Activated T-cell treated with anti-CD3 and anti-CD28 coated beads, Interleukin-2, amount 50 U/mL, for 24 hours (primary cell): ENCODE results near the gene REXO4.

Source experiments
- DNase-seq: peaks from one replicate; pipeline ENCODE4 v3.0.0-alpha.2; 2020
- H3K27ac Mint-ChIP-seq: 2 replicates; pipeline ENCODE4 v1.8.0; 2020; ENCODE audit warnings: mild to moderate bottlenecking, mixed read lengths
- H3K27me3 Mint-ChIP-seq: 2 replicates; pipeline ENCODE4 v1.8.0; 2020; ENCODE audit warnings: mixed read lengths
- H3K36me3 Mint-ChIP-seq: 2 replicates; pipeline ENCODE4 v1.8.0; 2020; ENCODE audit warnings: low read depth, mixed read lengths
- H3K4me1 Mint-ChIP-seq: 2 replicates; pipeline ENCODE4 v1.8.0; 2020; ENCODE audit warnings: low read depth, mixed read lengths
- H3K4me3 Mint-ChIP-seq: 2 replicates; pipeline ENCODE4 v1.8.0; 2020; ENCODE audit warnings: mild to moderate bottlenecking, moderate library complexity, mixed read lengths
- H3K9me3 Mint-ChIP-seq: 2 replicates; pipeline ENCODE4 v1.8.0; 2020; ENCODE audit warnings: mixed read lengths

The REXO4 gene

DNA sequence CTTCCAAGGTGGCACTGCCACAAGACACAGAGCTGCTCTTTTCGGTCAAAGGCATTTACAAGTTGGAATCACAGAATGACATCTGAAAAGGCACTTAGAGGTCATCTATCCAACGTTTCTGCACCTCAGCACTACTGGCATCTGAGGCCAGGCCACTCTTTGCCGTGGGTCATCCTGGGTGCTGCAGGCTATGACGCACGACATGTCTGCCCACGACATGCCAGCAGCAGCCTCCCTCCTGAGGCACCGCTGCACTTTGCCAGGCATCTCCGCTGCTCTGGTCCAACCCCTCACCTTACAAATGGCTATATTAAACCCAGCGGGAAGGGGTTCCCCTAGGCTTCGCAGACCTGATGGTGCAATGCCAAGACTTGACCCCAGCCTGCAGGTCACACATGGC lies 50.0 kb downstream of the REXO4 start:
- peaks cover 68% of the 10 kb centered on the region for H3K4me1 Mint-ChIP-seq
- DNase-seq = no peak
- H3K4me3 Mint-ChIP-seq = no peak overlapping the region
- H3K27me3 Mint-ChIP-seq = no peaks in the 10 kb centered on the region
- no peaks in the 10 kb centered on the region for H3K9me3 Mint-ChIP-seq
- peaks cover 99% of the 10 kb centered on the region for H3K36me3 Mint-ChIP-seq
- H3K27ac Mint-ChIP-seq = peak overlapping the region; percentile 99

DNA sequence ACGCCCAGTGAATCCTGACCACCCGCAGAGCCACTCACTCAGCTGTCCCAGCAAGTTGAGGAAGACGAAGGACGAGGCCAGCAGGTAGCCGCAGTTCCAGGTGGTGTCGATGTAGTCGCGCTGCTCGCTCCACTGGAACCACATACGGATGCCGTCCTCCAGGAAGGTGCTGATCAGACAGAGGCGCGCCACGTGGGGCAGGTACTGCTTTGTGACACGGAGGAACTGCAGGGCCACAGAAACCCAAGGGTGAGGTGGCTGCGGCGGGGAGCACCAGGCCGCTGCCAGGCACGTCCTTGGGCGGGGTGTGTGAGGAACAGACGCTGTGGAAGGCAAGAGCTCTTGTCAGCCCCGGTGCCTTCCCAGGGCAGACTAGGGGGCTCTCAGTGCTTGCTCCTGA lies 50.6 kb downstream of the REXO4 start:
- no peak for DNase-seq
- Mint-ChIP-seq H3K4me3 (no peak overlapping the region), H3K36me3 (peaks cover 99% of the 10 kb centered on the region), H3K27ac (peak overlapping the region; percentile 99), H3K27me3 (no peaks in the 10 kb centered on the region), H3K9me3 (no peaks in the 10 kb centered on the region), H3K4me1 (peaks cover 63% of the 10 kb centered on the region)

DNA sequence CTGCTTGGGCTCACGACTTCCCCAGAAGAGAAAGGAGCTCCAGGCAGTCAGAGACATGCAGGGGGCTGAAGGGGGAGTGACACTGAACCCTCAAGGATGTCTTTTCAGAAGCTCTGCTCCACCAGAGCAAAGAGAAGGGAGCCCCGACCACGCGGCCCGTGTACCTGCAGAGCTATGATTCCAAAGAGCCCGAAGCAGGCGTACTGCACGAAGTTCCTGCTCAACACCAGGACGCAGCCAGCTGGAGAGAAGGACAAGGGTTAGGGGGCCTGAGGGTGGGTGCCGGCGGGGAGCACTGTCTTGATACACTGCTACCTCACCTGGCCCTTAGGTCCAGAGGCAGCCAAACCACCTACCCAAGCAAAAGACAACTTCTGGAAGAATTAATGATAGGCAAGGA lies 51.4 kb downstream of the REXO4 start:
- H3K4me3 Mint-ChIP-seq = no peak overlapping the region
- peak overlapping the region; percentile 67 for H3K27ac Mint-ChIP-seq
- H3K9me3 Mint-ChIP-seq = no peaks in the 10 kb centered on the region
- H3K4me1 Mint-ChIP-seq = peaks cover 63% of the 10 kb centered on the region
- H3K27me3 Mint-ChIP-seq = no peaks in the 10 kb centered on the region
- DNase-seq = no peak
- H3K36me3 Mint-ChIP-seq = peaks cover 99% of the 10 kb centered on the region

DNA sequence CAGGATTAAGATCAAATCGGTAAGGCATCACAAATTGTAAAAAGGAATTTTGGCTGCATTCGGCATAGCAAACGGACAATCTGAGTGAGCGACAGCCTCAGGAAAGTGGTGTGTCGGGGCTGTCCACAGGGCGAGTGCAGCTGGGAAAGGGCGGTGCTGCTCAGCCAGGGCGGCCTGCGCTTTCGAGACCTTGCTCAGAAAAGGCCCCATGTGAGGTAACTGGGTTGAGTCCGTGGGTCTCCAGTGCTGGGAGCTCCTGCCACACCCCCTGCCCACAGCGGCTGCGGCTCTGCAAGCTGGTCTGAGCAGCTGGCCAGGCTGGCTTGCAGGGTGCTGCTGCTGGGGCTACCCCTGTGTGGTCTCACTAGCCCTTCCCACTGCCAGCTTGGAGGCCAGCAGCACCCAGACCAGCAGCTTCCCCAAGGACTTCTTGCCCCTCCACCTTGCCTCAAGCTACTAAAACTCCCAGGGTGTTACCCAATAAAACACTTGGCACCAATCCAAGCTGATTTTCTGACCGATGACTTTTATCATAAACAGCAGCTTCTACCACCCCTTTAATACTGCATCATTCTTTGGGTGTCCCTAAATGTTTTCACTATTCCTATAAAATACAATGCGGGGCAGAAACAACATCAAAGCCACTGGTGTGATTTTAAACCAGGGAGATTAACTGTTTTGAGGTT lies 55.3 kb downstream of the REXO4 start:
- H3K4me1 Mint-ChIP-seq = peaks cover 59% of the 10 kb centered on the region
- peaks cover 98% of the 10 kb centered on the region for H3K36me3 Mint-ChIP-seq
- no peak overlapping the region for H3K4me3 Mint-ChIP-seq
- peak overlapping the region; percentile 93 for H3K27ac Mint-ChIP-seq
- H3K27me3 Mint-ChIP-seq = no peaks in the 10 kb centered on the region
- no peaks in the 10 kb centered on the region for H3K9me3 Mint-ChIP-seq
- no peak for DNase-seq

DNA sequence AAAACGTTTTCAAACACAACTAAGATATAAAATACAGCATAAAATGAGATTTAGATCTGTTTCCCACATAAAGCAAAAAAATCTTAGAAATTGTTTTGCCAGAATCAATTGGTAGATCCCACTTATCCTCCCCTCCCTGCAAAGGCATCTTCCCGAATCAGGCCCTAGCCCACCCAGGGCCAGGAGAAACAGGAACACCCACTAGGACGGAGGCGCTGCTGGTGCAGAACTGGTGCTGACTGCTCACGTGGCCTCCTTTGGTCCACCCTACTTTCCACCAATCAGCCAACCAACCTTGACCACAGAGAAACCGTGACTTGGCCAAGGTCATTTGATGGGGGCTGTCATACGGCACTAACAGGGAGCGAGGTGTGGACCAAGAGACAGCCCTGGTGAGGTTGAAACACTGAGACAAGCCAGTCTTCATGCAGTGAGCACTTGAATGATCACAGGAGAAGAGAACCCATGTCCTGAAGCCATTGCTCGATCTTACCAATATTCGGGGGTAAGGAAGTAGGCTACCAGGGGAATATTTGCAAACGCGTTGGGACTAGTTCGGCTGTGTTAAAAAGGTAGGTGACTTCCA lies 56.2 kb downstream of the REXO4 start:
- H3K36me3 Mint-ChIP-seq = peaks cover 96% of the 10 kb centered on the region
- H3K4me3 Mint-ChIP-seq = no peak overlapping the region
- H3K4me1 Mint-ChIP-seq = peaks cover 58% of the 10 kb centered on the region
- H3K9me3 Mint-ChIP-seq = no peaks in the 10 kb centered on the region
- no peaks in the 10 kb centered on the region for H3K27me3 Mint-ChIP-seq
- no peak for DNase-seq
- H3K27ac Mint-ChIP-seq = peak overlapping the region; percentile 93

DNA sequence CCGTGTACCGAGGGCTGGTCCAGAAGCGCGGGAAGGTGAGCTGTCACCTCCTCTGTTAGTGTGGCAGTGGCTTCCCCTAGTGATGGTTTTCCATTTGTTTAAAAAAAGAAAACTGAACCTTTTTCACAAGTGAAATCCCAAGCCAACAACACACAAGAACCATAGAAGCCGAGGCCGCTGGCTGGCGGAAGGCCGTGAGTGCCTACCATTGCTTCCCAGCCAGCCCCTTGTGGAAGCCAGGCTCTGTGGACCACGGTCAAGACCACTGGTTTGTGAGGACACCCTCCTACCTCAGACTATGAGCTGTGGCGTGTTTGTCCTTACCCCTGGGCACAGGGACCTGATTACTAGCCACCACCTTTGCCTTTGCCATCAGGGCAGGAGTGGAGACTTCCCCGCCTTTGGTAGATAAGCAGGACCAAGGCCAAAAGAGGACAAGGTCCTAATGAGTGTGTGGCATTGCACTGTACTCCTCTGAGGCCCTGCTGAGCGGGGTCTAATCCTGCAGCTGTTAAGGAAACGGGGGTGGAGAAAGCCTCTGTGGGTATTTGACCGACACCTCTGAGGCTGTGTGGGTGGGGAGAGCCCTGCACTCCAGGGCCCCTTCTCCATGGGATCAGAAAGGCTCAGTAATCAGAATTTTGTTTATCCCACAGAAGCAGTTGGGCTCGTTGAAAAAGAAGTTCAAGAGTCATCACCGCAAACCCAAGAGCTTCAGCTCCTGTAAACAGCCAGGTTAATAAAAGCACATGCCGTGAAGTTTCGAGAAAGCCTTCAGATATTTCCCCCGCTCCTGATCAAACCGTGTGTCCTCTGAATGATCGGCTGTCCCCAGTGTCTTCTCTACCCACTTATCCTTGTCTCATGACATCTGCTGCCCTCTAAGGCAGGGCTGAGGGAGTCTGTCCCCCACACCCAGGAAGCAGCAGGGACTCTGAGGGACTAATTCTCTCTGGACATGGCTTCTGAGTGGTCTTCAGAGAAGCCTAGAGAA lies 57.1 kb downstream of the REXO4 start:
- no peak for DNase-seq
- H3K27me3 Mint-ChIP-seq = no peaks in the 10 kb centered on the region
- peak overlapping the region; percentile 93 for H3K27ac Mint-ChIP-seq
- H3K4me3 Mint-ChIP-seq = no peak overlapping the region
- H3K9me3 Mint-ChIP-seq = no peaks in the 10 kb centered on the region
- H3K4me1 Mint-ChIP-seq = peaks cover 51% of the 10 kb centered on the region
- H3K36me3 Mint-ChIP-seq = peaks cover 90% of the 10 kb centered on the region

DNA sequence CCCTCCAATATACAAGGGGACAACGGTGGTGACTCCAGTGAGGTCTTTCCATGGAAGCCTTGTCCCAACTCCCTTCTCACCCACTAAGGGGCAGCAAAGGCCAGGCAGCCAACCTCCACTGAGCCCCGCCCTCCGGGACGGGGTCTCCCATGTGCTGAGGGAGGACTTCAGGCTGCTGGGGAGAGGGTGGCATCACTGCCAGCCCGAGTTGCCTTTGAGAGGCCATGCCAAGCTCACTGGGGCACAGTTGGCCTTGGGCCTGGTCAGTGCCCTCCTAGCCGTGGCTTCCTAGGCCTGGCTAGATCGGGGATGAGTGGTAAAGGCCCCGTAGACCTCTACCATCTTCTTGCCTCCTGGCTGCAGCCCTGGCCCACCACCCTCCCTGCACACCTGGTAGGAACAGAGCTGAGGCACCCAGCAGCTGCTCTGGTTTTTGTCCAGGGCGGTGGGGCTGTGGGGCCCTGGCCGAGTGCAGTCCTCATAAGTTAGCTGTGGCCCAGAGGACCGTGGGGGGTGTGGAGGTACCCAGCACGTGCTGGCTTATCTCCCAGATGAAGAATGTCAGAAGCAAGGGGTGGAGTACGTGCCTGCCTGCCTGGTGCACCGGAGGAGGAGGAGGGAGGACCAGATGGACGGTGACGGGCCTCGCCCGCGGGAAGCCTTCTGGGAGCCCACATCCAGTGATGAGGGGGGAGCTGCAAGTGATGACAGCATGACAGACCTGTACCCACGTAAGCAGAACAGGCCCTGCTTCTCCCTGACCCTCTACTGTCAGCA lies 58.2 kb downstream of the REXO4 start:
- no peaks in the 10 kb centered on the region for H3K27me3 Mint-ChIP-seq
- peaks cover 60% of the 10 kb centered on the region for H3K4me1 Mint-ChIP-seq
- no peaks in the 10 kb centered on the region for H3K9me3 Mint-ChIP-seq
- H3K4me3 Mint-ChIP-seq = no peak overlapping the region
- peak; percentile 51 for DNase-seq
- peak overlapping the region; percentile 93 for H3K27ac Mint-ChIP-seq
- peaks cover 80% of the 10 kb centered on the region for H3K36me3 Mint-ChIP-seq

DNA sequence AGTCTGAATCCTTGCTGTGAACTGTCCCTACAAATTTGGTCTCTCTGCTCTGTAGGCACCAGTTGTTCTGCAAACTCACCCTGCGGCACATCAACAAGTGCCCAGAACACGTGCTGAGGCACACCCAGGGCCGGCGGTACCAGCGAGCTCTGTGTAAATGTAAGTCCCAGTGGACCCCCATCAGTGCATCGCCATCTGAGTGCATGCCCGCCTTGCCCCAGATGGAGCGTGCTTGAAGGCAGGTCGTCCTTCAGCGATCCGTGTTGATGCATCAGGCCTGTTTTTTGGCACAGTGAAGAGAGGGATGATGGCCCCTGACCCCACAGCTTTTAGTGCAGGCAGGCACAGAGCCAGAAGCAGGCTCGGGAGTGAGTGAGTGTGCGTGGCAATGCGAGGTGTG lies 60.2 kb downstream of the REXO4 start:
- DNase-seq = no peak
- peaks cover 72% of the 10 kb centered on the region for H3K4me1 Mint-ChIP-seq
- peak overlapping the region; percentile 93 for H3K27ac Mint-ChIP-seq
- H3K27me3 Mint-ChIP-seq = no peaks in the 10 kb centered on the region
- peaks cover 76% of the 10 kb centered on the region for H3K36me3 Mint-ChIP-seq
- no peaks in the 10 kb centered on the region for H3K9me3 Mint-ChIP-seq
- peak overlapping the region; percentile 91 for H3K4me3 Mint-ChIP-seq

DNA sequence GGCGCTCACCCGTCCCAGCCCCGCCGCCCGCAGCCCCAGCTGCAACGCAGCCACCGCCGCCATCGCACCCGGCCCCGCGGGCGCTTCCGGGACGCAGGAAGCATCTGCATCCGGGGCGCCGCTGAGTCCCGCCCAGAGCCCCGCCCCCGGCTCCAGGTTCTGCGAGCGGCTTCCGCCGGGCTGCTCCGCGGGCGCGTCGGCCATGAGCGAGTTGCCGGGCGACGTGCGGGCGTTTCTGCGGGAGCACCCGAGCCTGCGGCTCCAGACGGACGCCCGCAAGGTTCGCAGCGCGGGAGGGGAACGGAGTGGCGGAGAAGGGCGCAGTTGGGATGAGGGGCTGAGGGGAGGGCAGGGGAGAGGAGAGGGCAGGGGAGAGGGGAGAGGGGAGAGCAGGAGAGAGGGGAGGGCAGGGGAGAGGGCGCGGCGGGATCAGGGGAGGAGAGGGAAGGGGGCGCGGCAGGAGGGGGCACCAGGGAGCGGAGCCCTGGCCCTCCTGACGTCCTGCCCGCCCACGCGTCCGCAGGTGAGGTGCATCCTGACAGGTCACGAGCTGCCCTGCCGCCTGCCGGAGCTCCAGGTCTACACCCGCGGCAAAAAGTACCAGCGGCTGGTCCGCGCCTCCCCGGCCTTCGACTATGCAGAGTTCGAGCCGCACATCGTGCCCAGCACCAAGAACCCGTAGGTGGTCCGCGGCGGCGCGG lies 61.3 kb downstream of the REXO4 start, which contains the start of the genes SURF1 and SURF2:
TSS of gene SURF1 (minus strand) at position 97 of the 701 bp plus-strand sequence. CDS start at position 63, 34 bp downstream.
TSS of gene SURF2 (plus strand) at position 160 of the 701 bp plus-strand sequence. CDS start at position 203, 43 bp downstream.
- Mint-ChIP-seq H3K9me3 (no peaks in the 10 kb centered on the region), H3K4me3 (peak within 1 kb of the TSS; percentile 91), H3K36me3 (peaks cover 76% of the 10 kb centered on the region), H3K4me1 (peaks cover 70% of the 10 kb centered on the region), H3K27ac (peak within 1 kb of the TSS; percentile 99), H3K27me3 (no peaks in the 10 kb centered on the region)
- peak; percentile 94 for DNase-seq
